Activated CD4-positive, alpha-beta T cell treated with anti-CD3 and anti-CD28 coated beads for 48 hours (primary cell): ENCODE data around the gene PDE1C.
"Not testable (repeated sequence)": the region's sequence is repeated elsewhere in the genome, so short reads cannot be mapped to it uniquely, and the experiment has no call there.

ENCODE experiments used
- DNase-seq: peaks from one replicate; pipeline ENCODE4 v3.0.0-alpha.2; 2020

PDE1C gene

DNA sequence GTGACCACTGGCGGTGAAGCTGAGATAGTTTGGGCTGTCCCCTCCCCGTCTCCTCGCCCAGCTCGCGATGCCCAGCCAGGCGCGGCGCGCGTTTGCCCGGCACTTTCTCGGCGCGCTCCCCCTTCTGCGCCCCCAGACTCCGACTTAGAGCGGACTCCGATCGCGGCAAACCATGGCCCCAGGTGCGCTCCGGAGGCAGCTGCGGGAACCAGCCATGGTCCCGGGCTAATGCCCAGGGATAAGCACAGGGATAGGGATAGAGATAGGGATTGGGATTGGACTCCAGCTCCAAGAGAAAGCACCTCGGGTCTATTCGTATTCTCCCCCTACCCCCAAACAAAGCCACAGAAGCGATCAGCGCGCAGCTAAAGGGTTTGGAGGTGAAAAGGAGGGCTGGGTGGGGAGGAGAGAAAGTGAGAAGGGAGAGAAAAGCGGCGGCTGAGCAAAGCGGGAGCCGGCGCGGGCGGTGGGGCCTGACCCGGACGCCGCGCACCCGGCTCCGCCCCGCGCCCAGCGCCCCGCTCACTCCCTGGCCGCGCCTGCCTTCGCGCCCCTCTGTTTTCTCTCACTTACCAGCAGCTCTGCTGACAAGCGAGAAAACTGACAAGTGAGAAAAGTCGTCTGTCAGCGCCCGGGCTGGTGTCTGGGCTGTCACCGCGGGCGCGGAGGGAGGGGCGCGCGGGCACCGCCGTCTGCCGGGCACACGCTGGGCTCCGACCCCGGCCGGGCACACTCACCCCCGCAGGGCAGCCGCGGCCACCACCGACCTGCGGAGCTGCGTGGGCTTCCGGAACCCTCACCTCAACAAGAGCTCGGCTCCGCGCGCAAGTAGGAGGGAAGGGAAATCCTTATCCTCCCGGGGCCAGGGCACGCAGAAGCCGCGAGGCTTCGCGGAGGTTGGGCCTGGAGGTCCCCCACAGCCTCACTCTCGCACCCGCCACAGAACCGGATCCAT is at the start of gene PDE1C:
Gene PDE1C (minus strand): TSS at position 2 of the 955 bp plus-strand sequence.
- DNase-seq = no peak

DNA sequence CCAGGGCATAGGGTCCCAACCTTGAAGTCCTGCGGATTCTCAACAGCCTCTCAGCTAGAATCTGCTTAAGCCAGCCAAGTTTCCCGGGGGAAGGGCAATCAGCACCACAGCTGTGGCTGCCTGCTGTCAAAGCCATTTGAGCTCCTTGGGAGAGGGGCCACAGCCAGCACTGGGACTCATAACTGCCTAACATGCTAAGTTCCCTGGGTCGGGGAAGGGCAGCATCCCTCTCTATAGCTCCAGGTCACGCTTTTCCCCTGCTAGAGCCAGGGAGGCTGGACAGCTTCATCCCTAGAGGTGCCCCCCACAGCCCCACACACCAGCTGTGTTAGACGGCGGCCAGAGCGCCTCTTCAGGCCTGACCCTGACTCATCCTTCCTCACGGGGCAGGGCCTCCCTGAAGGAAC is 49.6 kb upstream of the PDE1C start:
- DNase-seq = no peak

GRCh38 chr7:32117837-32118236 is 47.6 kb upstream of the PDE1C start:
- DNase-seq = no peak

DNA sequence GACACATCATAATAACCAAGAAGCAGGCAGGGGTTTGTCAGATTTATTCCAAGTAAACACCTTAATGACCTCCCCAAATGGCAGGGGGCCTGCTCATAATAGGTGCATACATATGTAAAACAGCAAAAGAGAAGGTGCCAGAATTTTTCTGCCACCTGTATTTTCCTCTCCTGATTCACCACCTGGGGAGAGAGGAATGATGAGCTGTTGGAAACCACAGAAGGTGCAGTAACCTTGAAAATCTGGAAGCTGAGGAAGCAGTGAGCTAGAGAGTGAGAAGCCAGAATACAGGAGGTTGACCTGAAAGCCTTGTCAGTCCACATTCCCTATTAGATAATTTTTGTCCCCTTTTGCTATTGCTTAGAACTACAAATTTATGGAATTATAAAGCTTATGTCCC is 46.2 kb upstream of the PDE1C start:
- no peak for DNase-seq

DNA sequence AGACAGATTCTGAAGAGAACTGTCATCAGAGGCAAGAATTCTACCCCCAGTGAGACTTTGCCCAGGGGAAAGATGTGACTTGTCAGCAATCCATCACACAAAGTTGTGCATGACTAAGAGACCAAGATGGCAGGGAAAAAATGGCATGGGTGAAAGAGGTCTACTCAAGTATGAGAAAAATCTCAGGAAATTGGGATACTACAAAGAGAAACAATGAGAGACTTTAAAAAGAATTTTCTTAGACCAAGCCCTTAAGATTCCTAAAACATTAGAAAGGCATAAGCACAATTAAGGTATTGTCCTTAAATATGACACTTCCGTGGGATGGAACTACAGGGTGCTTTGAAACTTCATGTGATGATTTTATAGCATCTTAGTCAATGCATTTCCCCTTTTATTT is 45.6 kb upstream of the PDE1C start:
- no peak for DNase-seq

GRCh38 chr7:32108651-32109050 is 38.4 kb upstream of the PDE1C start:
- DNase-seq = no peak

DNA sequence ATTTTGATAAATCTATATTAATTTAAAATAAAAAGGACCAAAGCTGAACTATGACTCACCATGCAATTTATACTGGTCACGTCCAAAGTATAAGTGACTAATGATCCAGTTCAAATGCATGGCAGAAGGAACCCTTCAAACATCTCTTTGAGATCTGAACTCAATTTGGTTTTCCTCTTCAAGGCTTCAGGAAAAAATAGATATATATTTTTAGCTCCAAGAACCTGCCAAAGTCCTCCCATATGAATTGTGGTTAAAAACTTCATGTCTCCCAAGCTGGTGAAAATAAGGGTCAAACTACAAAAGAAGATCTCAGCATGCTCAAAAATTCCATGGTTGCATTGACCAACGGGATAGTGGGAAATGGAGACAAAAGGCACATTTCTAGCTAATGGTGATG is 34.6 kb upstream of the PDE1C start:
- no peak for DNase-seq

DNA sequence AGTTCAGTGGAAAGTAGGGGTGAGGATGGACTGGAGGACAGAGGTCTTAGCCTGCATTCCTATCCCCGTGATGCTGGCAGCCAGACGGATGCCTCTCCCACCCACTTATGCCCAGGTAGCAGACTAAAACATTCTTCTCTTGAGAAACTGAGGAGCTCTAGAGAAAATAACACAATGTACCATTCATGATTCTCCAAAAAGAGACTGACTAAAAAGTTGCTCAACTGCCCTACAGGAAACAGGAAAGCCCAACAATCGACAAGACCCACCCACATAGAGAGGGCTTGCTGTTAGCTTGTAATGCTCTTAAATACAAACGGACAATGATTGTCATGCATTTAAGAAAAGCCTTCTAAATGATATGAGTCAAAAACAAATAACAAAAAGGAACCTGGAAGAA is 33.2 kb upstream of the PDE1C start:
- no peak for DNase-seq

- no peak for DNase-seq
Observed at GRCh38 chr7:32102432-32102873, 32.2 kb upstream of the PDE1C start.

- no peak for DNase-seq
Observed at GRCh38 chr7:32100407-32100907, 30.2 kb upstream of the PDE1C start.

DNA sequence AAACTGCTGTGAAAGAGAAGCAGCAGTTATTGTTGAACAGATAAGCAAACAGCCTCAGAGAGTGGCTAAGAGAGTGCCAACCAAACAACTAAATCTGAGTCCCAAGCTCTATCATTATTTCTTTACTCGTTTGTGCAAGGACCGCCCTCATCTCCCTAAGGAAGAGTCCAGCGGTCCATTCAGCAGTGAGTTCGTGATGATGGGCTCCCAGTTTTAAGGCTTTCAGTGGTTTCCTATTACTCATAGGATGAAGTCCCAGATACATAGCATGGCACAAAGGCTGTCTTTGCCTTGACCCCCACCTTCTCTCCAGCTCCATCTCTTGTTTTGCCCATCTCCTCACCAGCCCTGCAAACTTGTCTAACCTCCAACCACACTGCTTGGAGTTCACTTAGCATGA is 24.3 kb upstream of the PDE1C start:
- no peak for DNase-seq

GRCh38 chr7:32093415-32094408 is 23.5 kb upstream of the PDE1C start:
- DNase-seq = no peak

DNA sequence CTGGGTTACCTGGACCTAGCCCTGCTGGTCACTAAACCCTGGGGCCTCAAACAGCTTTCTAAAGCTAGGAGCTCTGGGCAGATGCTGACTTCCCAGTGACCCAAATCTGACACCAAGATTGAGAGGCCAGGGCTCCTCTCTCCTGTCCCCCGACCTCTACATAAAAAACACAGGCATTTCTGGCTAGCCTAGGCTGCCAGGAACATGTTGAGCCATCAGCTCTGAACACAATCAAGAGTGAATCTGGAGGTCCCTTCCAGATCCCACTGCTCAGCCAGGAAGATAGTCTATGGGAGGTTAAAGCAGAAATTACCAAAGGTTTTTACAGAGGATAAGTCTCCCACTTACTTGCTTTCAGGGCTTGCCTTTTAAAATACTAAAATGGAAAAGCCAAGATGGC is 22.1 kb upstream of the PDE1C start:
- no peak for DNase-seq

- no peak for DNase-seq
Observed at GRCh38 chr7:32091608-32092210, 21.5 kb upstream of the PDE1C start.

GRCh38 chr7:32089678-32090077 is 19.5 kb upstream of the PDE1C start:
- no peak for DNase-seq

- no peak for DNase-seq
Observed at GRCh38 chr7:32089256-32089655, 19.0 kb upstream of the PDE1C start.

DNA sequence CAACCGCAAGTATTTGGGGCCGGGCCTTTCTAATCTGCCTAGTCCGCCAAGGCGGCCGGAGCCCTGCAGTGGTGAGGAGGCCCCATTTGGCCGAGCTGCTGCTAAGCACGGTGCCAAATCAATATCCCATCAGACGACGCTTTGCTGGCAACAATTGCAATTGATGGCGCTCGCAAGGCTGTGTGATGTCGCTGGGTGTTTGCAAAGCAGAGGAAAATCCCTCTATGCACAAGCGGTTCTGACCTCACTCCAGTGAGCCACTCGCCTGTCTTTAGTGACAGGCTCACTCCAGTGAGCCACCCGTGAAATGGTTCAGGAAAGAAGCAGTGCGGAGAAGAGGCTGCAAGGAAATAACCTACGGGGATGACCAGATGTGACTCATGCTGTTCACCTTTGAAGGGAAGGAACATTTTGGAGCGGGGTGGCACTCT is 18.3 kb upstream of the PDE1C start:
- DNase-seq = no peak

DNA sequence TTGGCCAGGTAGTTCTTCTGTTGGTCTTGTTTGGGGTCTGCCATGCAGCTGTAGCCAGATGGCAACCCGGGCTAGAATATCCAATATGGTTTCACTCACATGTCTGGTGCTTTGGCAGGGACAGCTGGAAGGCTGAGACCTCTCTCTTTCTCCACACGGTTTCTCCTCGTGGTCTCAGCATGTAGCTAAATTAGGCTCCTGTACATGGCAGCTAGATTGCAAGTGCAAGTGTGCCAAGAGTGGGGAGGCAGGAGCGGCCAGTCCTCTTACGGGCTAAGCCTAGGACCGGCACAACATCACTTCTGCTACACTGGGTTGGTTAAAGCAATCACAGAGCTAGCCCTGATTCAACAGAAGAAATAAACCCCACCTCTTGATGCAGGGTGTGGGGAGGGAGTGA is 9.3 kb upstream of the PDE1C start:
- DNase-seq = no peak

DNA sequence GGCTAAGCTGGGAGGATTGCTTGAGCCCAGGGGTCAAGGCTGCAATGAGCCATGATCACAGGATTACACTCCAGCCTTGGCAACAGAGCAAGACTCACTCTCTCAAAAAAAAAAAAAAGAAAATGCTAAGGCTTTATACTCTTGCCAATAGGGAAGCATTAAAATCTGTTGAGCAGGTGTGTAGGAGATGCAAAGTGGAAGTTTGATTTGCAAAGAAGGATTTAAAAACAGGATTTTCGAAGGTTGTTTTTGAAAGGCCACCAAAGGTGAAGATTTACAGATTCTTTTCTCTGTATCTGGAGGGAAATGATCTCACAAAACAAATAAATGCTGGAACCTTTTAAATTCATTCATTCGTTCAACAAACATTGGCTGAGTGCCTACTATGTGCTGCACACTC is 8.6 kb upstream of the PDE1C start:
- DNase-seq = no peak

GRCh38 chr7:32077806-32078205 is 7.6 kb upstream of the PDE1C start:
- DNase-seq = no peak

GRCh38 chr7:32076802-32077201 is 6.6 kb upstream of the PDE1C start:
- not testable (repeated sequence) for DNase-seq

GRCh38 chr7:32075612-32076011 is 5.4 kb upstream of the PDE1C start:
- no peak for DNase-seq
